Hepatocyte (in vitro differentiated cells): ENCODE results near the gene GRIN3B. TPM values are rescaled to one million over a fixed set of nuclear protein-coding genes. Genes with fewer than 3 reads are reported as not detected.

Experiments used
- DNase-seq: peaks from one replicate; pipeline ENCODE4 v3.0.0-alpha.2; 2016; ENCODE audit warnings: low spot score
- H2AFZ ChIP-seq: fragments of 200-600 bp; sonication (generic); 2 replicates; pipeline ENCODE4 v1.6.0; 2016; ENCODE audit warnings: antibody characterized with exemption, mild to moderate bottlenecking
- H3K27ac ChIP-seq: fragments of 200-600 bp; sonication (generic); 2 replicates; pipeline ENCODE4 v1.5.1; 2016; ENCODE audit warnings: mild to moderate bottlenecking
- H3K27me3 ChIP-seq: fragments of 200-600 bp; sonication (generic); 2 replicates; pipeline ENCODE4 v1.6.1; 2016
- H3K36me3 ChIP-seq: fragments of 200-600 bp; sonication (generic); replicated peaks from 2 replicates; pipeline ENCODE4 v1.5.1; 2016; ENCODE audit warnings: low read depth; ENCODE audit not compliant: insufficient read depth
- H3K4me1 ChIP-seq: fragments of 200-600 bp; sonication (generic); 2 replicates; pipeline ENCODE4 v1.5.1; 2016; ENCODE audit warnings: mild to moderate bottlenecking, moderate library complexity; ENCODE audit not compliant: insufficient read depth
- H3K4me2 ChIP-seq: fragments of 200-600 bp; sonication (generic); 2 replicates; pipeline ENCODE4 v1.6.0; 2016
- H3K4me3 ChIP-seq: fragments of 200-600 bp; sonication (generic); 2 replicates; pipeline ENCODE4 v1.5.1; 2016; ENCODE audit warnings: mild to moderate bottlenecking
- H3K79me2 ChIP-seq: fragments of 200-600 bp; sonication (generic); 2 replicates; pipeline ENCODE4 v1.6.0; 2017; ENCODE audit warnings: mild to moderate bottlenecking
- H3K9me2 ChIP-seq: fragments of 200-600 bp; sonication (generic); replicated peaks from 2 replicates; pipeline ENCODE4 v1.6.0; 2017; ENCODE audit warnings: mild to moderate bottlenecking; ENCODE audit not compliant: insufficient read depth
- H3K9me3 ChIP-seq: fragments of 200-600 bp; sonication (generic); 2 replicates; pipeline ENCODE4 v1.5.1; 2016; ENCODE audit warnings: low read depth, mild to moderate bottlenecking
- H4K20me1 ChIP-seq: fragments of 200-600 bp; sonication (generic); 2 replicates; pipeline ENCODE4 v1.6.0; 2016; ENCODE audit warnings: mild to moderate bottlenecking; ENCODE audit not compliant: insufficient read depth, poor library complexity, severe bottlenecking
- EZH2 ChIP-seq: fragments of 200-600 bp; sonication (generic); IDR thresholded peaks from 2 replicates; pipeline ENCODE4 v1.6.1; 2016; ENCODE audit warnings: antibody characterized with exemption, mild to moderate bottlenecking, borderline replicate concordance
- EZH2phosphoT487 ChIP-seq: fragments of 200-600 bp; sonication (generic); IDR thresholded peaks from one replicate; pipeline ENCODE4 v1.6.1; 2018; ENCODE audit warnings: antibody characterized with exemption, mild to moderate bottlenecking, low read depth, moderate library complexity; ENCODE audit not compliant: unreplicated experiment, severe bottlenecking
- WGBS: methylation state at CpG from one replicate; pipeline ENCODE4 v1.1.6; 2016; ENCODE audit warnings: low lambda C conversion rate; ENCODE audit errors: missing lambda C conversion rate; 5-methylcytosine and 5-hydroxymethylcytosine counted together
- polyA plus RNA-seq: library from polyadenylated mRNA; unstranded; fragments of >200 nt; fragmentation: Nextera tagmentation; extraction: Ambion mirVana; gene quantifications from 2 replicates; pipeline ENCODE4 v1.2.1, GENCODE V29; 2016
- total RNA-seq: library from RNA; depleted of rRNA; stranded (reverse); fragments of >200 nt; gene quantifications from 2 replicates; pipeline ENCODE4 v1.2.3, GENCODE V29; 2014
- TF ChIP-seq, protein P1 (sequence below): fragments of 200-600 bp; sonication (generic); IDR thresholded peaks from 2 replicates; pipeline ENCODE4 v1.5.1; 2016; ENCODE audit warnings: antibody characterized with exemption, mild to moderate bottlenecking; ENCODE audit not compliant: poor library complexity

The GRIN3B gene
- total and polyA plus RNA-seq, 2 experiments from 2014 or later, result 0.30 to 0.48 TPM

DNA sequence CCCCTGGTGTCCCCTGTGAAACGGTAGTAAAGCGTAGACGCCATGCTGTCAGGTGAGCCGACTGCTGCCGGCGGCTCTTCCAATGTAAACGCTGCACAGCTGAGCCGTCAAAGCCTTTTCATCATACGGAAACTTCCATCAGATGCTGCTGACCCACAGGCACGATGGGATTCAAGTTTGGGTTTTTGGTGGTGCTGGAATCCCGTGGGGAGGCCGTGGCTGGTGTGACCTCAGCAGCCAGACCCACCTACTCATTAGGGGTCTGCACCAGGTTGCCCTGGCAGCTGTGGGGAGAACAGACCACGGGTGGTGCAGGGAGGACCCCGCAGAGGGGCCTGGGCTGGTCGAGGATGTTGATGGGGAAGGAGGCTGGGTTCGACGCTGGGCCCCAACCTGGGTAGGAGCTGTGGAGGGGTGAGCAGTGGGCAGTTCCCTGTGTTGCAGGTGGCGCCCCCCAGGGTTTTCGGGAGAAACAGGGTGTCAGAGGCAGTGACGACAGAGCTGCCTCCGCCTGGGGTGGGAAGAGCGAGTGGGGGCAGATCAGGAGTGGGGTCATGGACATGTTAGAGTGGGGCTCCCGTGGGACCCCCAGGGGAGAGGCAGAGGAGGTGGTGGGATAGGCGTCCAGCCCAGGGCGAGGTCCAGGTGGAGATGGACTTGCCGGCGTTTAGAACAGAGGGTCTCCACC lies 6.6 kb downstream of the GRIN3B start:
- no peak overlapping the region for H2AFZ ChIP-seq
- no peak overlapping the region for H3K4me3 ChIP-seq
- H3K36me3 ChIP-seq, result no peaks in the 10 kb centered on the region
- TF ChIP-seq, protein P1, sequence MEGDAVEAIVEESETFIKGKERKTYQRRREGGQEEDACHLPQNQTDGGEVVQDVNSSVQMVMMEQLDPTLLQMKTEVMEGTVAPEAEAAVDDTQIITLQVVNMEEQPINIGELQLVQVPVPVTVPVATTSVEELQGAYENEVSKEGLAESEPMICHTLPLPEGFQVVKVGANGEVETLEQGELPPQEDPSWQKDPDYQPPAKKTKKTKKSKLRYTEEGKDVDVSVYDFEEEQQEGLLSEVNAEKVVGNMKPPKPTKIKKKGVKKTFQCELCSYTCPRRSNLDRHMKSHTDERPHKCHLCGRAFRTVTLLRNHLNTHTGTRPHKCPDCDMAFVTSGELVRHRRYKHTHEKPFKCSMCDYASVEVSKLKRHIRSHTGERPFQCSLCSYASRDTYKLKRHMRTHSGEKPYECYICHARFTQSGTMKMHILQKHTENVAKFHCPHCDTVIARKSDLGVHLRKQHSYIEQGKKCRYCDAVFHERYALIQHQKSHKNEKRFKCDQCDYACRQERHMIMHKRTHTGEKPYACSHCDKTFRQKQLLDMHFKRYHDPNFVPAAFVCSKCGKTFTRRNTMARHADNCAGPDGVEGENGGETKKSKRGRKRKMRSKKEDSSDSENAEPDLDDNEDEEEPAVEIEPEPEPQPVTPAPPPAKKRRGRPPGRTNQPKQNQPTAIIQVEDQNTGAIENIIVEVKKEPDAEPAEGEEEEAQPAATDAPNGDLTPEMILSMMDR, result no peak
- TF ChIP-seq EZH2, result no peak
- no peak for TF ChIP-seq EZH2phosphoT487
- H3K79me2 ChIP-seq, result no peaks in the 10 kb centered on the region
- H3K4me1 ChIP-seq, result peaks cover under 1% of the 10 kb centered on the region
- 84% methylated on average over 24 of the region's 27 CpGs for WGBS
- H3K27ac ChIP-seq, result no peak overlapping the region
- H3K27me3 ChIP-seq, result peaks cover 3% of the 10 kb centered on the region
- no peak for DNase-seq
- no peaks in the 10 kb centered on the region for H3K9me2 ChIP-seq
- no peaks in the 10 kb centered on the region for H4K20me1 ChIP-seq
- H3K9me3 ChIP-seq, result no peaks in the 10 kb centered on the region
- no peak overlapping the region for H3K4me2 ChIP-seq

DNA sequence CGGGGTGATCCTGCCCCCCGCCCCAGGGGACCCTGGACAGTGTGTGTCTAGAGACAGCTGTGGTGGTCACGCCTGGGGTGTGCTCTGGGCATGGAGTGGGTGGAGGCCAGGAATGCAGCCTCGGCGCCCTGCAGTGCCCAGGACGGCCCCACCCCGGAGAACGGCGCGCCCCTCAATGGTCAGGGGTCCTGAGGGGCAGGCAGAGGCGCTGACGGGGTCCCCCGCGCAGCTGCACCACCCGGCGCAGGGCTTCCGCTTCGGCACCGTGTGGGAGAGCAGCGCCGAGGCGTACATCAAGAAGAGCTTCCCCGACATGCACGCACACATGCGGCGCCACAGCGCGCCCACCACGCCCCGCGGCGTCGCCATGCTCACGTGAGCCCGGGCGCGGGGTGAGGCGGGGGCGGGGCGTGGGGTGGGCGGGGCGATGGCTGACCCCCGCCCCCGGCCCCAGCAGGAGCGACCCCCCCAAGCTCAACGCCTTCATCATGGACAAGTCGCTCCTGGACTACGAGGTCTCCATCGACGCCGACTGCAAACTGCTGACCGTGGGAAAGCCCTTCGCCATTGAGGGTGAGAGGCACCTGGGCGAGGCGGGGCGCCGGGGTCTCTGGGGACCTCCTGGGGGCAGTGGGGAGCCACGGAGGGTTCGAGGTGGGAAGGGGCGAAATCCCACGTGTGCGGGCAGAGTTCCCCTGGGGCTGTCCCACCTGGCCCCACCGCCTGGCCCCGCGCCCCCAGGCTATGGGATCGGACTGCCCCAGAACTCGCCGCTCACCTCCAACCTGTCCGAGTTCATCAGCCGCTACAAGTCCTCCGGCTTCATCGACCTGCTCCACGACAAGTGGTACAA lies 7.4 kb downstream of the GRIN3B start:
- Histone ChIP-seq H3K4me3 (no peak overlapping the region), H3K9me2 (no peaks in the 10 kb centered on the region), H3K4me1 (no peaks in the 10 kb centered on the region), H3K27me3 (no peaks in the 10 kb centered on the region), H3K27ac (no peak overlapping the region), H3K9me3 (no peaks in the 10 kb centered on the region), H2AFZ (no peak overlapping the region), H4K20me1 (no peaks in the 10 kb centered on the region), H3K79me2 (no peaks in the 10 kb centered on the region), H3K36me3 (no peaks in the 10 kb centered on the region), H3K4me2 (no peak overlapping the region)
- DNase-seq, result no peak
- TF ChIP-seq EZH2 (no peak), EZH2phosphoT487 (no peak)
- TF ChIP-seq, protein P1, result no peak
- 96% methylated on average over 41 of the region's 73 CpGs for WGBS

DNA sequence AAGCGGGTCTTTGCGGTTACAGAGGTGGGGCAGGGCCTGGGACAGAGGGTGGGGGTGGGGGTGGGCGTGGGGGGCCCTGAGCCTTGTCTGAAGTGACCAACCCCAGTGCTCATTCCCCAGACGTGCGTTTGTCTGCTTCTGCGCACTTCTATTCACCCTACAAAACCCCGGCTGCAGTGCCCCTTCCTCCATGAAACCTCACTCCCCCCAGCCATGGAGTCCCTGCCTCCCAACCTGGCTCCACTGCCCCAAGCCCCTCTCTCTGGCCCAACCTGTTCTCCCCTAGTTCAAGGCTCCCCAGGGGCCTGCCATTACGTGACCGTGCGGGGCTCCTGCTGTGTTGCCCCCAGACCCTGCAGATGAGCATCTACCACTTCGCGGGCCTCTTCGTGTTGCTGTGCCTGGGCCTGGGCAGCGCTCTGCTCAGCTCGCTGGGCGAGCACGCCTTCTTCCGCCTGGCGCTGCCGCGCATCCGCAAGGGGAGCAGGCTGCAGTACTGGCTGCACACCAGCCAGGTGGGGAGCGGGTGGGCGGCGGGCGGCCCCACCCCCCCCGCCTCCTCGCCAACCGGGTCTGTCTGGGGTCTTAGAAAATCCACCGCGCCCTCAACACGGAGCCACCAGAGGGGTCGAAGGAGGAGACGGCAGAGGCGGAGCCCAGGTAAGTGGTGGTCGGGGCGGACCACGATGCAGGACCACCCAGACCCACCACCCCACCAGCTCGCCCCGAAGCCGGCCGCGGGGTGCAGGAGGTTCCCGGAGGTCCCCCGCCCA lies 8.2 kb downstream of the GRIN3B start:
- Histone ChIP-seq H3K27ac (no peak overlapping the region), H3K9me3 (no peaks in the 10 kb centered on the region), H3K36me3 (no peaks in the 10 kb centered on the region), H3K9me2 (no peaks in the 10 kb centered on the region), H3K79me2 (peaks cover 3% of the 10 kb centered on the region), H3K4me1 (no peaks in the 10 kb centered on the region), H4K20me1 (no peaks in the 10 kb centered on the region), H3K4me2 (no peak overlapping the region), H2AFZ (no peak overlapping the region), H3K27me3 (no peaks in the 10 kb centered on the region), H3K4me3 (no peak overlapping the region)
- DNase-seq, result no peak
- WGBS, result 98% methylated on average over 25 of the region's 45 CpGs
- TF ChIP-seq, protein P1, result no peak
- no peak for TF ChIP-seq EZH2phosphoT487
- no peak for TF ChIP-seq EZH2
